Nephron progenitor cell (in vitro differentiated cells): ENCODE results near the gene FAM181B.
A peak's percentile ranks its signal among the peaks of the same experiment; 100 is the strongest.
"Not testable (repeated sequence)": the region's sequence is repeated elsewhere in the genome, so short reads cannot be mapped to it uniquely, and the experiment has no call there.

ENCODE experiments used
- DNase-seq: peaks from one replicate; pipeline ENCODE4 v3.0.0; 2021
- H3K27ac Mint-ChIP-seq: 2 replicates; pipeline ENCODE4 v1.8.0; 2021; ENCODE audit warnings: mild to moderate bottlenecking, moderate library complexity, mixed read lengths
- H3K27me3 Mint-ChIP-seq: 2 replicates; pipeline ENCODE4 v1.8.0; 2021; ENCODE audit warnings: mild to moderate bottlenecking, low read depth, mixed read lengths; ENCODE audit not compliant: poor library complexity
- H3K36me3 Mint-ChIP-seq: 2 replicates; pipeline ENCODE4 v1.8.0; 2021; ENCODE audit warnings: low read depth, mixed read lengths
- H3K4me1 Mint-ChIP-seq: 2 replicates; pipeline ENCODE4 v1.8.0; 2021; ENCODE audit warnings: mixed read lengths
- H3K4me3 Mint-ChIP-seq: 2 replicates; pipeline ENCODE4 v1.8.0; 2021; ENCODE audit warnings: mild to moderate bottlenecking, moderate library complexity, mixed read lengths
- H3K9me3 Mint-ChIP-seq: 2 replicates; pipeline ENCODE4 v1.8.0; 2021; ENCODE audit warnings: mild to moderate bottlenecking, moderate library complexity, mixed read lengths
- CTCF ChIP-seq: fragments of 200-600 bp; sonication (generic); IDR thresholded peaks from 2 replicates; pipeline ENCODE4 v1.5.0; 2021; ENCODE audit warnings: antibody characterized with exemption

The FAM181B gene

GRCh38 chr11:82692981-82693380 lies 40.7 kb downstream of the FAM181B start:
- TF ChIP-seq CTCF, result no peak
- no peak overlapping the region for H3K4me3 Mint-ChIP-seq
- H3K9me3 Mint-ChIP-seq, result no peaks in the 10 kb centered on the region
- no peak for DNase-seq
- H3K36me3 Mint-ChIP-seq, result no peaks in the 10 kb centered on the region
- H3K4me1 Mint-ChIP-seq, result no peaks in the 10 kb centered on the region
- H3K27me3 Mint-ChIP-seq, result no peaks in the 10 kb centered on the region
- no peak overlapping the region for H3K27ac Mint-ChIP-seq

GRCh38 chr11:82689347-82689746 lies 44.3 kb downstream of the FAM181B start:
- H3K27ac Mint-ChIP-seq, H3K27me3 Mint-ChIP-seq, DNase-seq, H3K4me1 Mint-ChIP-seq, H3K4me3 Mint-ChIP-seq, H3K9me3 Mint-ChIP-seq, H3K36me3 Mint-ChIP-seq: not testable (repeated sequence)

- H3K4me3 Mint-ChIP-seq, result no peak overlapping the region
- DNase-seq, result no peak
- peaks cover 10% of the 10 kb centered on the region for H3K36me3 Mint-ChIP-seq
- peaks cover 9% of the 10 kb centered on the region for H3K4me1 Mint-ChIP-seq
- H3K9me3 Mint-ChIP-seq, result peaks cover 24% of the 10 kb centered on the region
- no peaks in the 10 kb centered on the region for H3K27me3 Mint-ChIP-seq
- H3K27ac Mint-ChIP-seq, result no peak overlapping the region
- TF ChIP-seq CTCF, result no peak
Observed at GRCh38 chr11:82686211-82686610, 47.5 kb downstream of the FAM181B start.

GRCh38 chr11:82683029-82683428 lies 50.6 kb downstream of the FAM181B start:
- H3K4me1 Mint-ChIP-seq, result peaks cover 9% of the 10 kb centered on the region
- peaks cover 13% of the 10 kb centered on the region for H3K36me3 Mint-ChIP-seq
- no peak for DNase-seq
- TF ChIP-seq CTCF, result no peak
- H3K27me3 Mint-ChIP-seq, result no peaks in the 10 kb centered on the region
- H3K4me3 Mint-ChIP-seq, result no peak overlapping the region
- H3K27ac Mint-ChIP-seq, result no peak overlapping the region
- H3K9me3 Mint-ChIP-seq, result peaks cover 44% of the 10 kb centered on the region

- Mint-ChIP-seq H3K9me3 (peaks cover 44% of the 10 kb centered on the region), H3K4me3 (no peak overlapping the region), H3K27ac (no peak overlapping the region), H3K27me3 (no peaks in the 10 kb centered on the region), H3K36me3 (peaks cover 13% of the 10 kb centered on the region), H3K4me1 (peaks cover 9% of the 10 kb centered on the region)
- TF ChIP-seq CTCF, result peak; percentile 37
- DNase-seq, result no peak
Observed at GRCh38 chr11:82682003-82682751, 51.5 kb downstream of the FAM181B start.

GRCh38 chr11:82680252-82680651 lies 53.4 kb downstream of the FAM181B start:
- no peak for DNase-seq
- Mint-ChIP-seq H3K27me3 (no peaks in the 10 kb centered on the region), H3K36me3 (peaks cover 13% of the 10 kb centered on the region), H3K9me3 (peaks cover 48% of the 10 kb centered on the region), H3K4me3 (no peak overlapping the region), H3K4me1 (peaks cover 9% of the 10 kb centered on the region), H3K27ac (no peak overlapping the region)
- TF ChIP-seq CTCF, result no peak
